Spinal cord (tissue), 10 donors: ENCODE measurements around the gene NFIB. TPM values are rescaled to one million over a fixed set of nuclear protein-coding genes. Genes with fewer than 3 reads are reported as not detected.
A peak's percentile ranks its signal among the peaks of the same experiment; 100 is the strongest.

ENCODE experiments used
- DNase-seq, 6 donors: peaks; one replicate each; pipeline versions ENCODE4 v3.0.0 to v3.0.0-alpha.2; 2013 to 2015; ENCODE audit warnings: low spot score in 6 of 6, low read depth in 4 of 6
- H3K27ac ChIP-seq: one replicate; pipeline ENCODE4 v1.5.1; 2013; ENCODE audit warnings: low read depth, low read length, control low read depth
- H3K27me3 ChIP-seq: one replicate; pipeline ENCODE4 v1.6.1; 2013; ENCODE audit warnings: low read length; ENCODE audit not compliant: control insufficient read depth, insufficient read depth
- H3K36me3 ChIP-seq: one replicate; pipeline ENCODE4 v1.6.1; 2013; ENCODE audit warnings: low read length; ENCODE audit not compliant: control insufficient read depth, insufficient read depth
- H3K4me1 ChIP-seq: one replicate; pipeline ENCODE4 v1.6.1; 2013; ENCODE audit warnings: low read length; ENCODE audit not compliant: control insufficient read depth, insufficient read depth
- H3K4me3 ChIP-seq: one replicate; pipeline ENCODE4 v1.5.1; 2013; ENCODE audit warnings: low read depth, low read length, control low read depth
- H3K9me3 ChIP-seq: one replicate; pipeline ENCODE4 v1.6.1; 2013; ENCODE audit warnings: low read length; ENCODE audit not compliant: control insufficient read depth, insufficient read depth
- WGBS: methylation state at CpG from one replicate; pipeline ENCODE4 v1.1.5; 2013; ENCODE audit warnings: missing lambda C conversion rate; ENCODE audit not compliant: insufficient coverage; 5-methylcytosine and 5-hydroxymethylcytosine counted together
- polyA plus RNA-seq, 2 donors: library from polyadenylated mRNA; unstranded; fragments of 120-200 nt; gene quantifications; one replicate each; pipeline ENCODE4 v1.2.1, GENCODE V29; 2013; ENCODE audit not compliant: insufficient read length in 2 of 2
- total RNA-seq, 2 donors: library from RNA; depleted of rRNA in 1 of 2; stranded (reverse); fragments of 120-200 nt in 1 of 2; fragments of >200 nt in 1 of 2; gene quantifications; one replicate each; pipeline versions ENCODE4 v1.2.3 to v1.2.4, GENCODE V29; 2013 to 2014
- donor health status: healthy.

NFIB gene
- total and polyA plus RNA-seq, 4 donors, result 56.4 to 97.5 (median 90.0) TPM

DNA sequence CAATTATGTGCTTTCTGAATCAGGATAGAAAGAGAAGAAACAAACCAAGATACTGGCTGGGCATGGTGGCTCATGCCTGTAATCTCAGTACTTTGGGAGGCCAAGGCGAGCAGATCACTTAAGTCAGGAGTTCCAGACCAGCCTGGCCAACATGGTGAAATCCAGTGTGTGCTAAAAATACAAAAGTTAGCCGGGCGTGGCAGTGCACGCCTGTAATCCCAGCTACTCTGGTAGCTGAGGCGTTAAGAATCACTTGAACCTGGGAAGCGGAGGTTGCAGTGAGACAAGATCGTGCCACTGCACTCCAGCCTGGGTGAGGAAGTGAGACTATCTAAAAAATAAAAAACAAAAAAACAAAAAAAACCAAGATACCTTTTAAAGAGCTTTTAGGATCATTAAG is 214.2 kb downstream of the NFIB start:
- Histone ChIP-seq H3K36me3 (no peaks in the 10 kb centered on the region), H3K27ac (no peak overlapping the region), H3K4me1 (no peaks in the 10 kb centered on the region), H3K27me3 (no peaks in the 10 kb centered on the region), H3K9me3 (no peaks in the 10 kb centered on the region), H3K4me3 (no peak overlapping the region)
- no peak for DNase-seq
- WGBS, result 97% methylated on average over 4 of the region's 7 CpGs

DNA sequence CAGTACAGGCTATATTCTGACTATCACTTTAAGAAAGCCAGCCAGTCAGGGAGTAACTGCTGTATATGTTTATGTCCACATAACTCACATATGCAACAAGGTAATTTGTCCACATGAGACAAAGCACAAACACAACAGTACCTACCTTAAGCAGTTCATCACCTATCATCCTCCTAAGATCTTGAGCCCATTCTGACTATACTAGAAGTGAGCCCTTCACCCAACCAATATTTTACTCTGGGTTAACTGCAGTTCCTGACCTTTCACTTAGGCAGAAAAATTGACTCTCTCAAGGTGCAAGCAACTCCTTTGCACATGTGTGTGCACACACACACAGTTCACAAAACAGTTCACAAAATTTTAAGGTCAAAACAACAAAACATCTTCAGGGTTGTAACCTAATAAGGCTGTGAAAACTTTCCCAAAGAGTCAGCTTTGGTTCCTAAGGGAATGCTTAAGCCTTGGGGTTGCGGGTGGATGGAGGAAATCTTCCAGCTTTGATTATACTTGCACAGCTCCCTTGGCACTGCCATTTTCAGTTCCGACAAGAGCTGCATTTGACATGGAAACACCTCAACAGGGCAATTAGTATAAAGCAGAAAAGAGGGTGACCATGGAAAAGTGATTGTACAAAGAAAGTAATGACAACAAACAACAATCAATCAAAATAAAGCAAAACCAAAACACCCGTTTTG is 215.3 kb downstream of the NFIB start:
- H3K4me1 ChIP-seq, result no peaks in the 10 kb centered on the region
- no peaks in the 10 kb centered on the region for H3K9me3 ChIP-seq
- no peaks in the 10 kb centered on the region for H3K36me3 ChIP-seq
- peak in 2 of 6 donors; percentile 41 to 43 for DNase-seq
- no peak overlapping the region for H3K4me3 ChIP-seq
- no peak overlapping the region for H3K27ac ChIP-seq
- no peaks in the 10 kb centered on the region for H3K27me3 ChIP-seq
- WGBS, result 26% methylated on average over 2 of the region's 3 CpGs

DNA sequence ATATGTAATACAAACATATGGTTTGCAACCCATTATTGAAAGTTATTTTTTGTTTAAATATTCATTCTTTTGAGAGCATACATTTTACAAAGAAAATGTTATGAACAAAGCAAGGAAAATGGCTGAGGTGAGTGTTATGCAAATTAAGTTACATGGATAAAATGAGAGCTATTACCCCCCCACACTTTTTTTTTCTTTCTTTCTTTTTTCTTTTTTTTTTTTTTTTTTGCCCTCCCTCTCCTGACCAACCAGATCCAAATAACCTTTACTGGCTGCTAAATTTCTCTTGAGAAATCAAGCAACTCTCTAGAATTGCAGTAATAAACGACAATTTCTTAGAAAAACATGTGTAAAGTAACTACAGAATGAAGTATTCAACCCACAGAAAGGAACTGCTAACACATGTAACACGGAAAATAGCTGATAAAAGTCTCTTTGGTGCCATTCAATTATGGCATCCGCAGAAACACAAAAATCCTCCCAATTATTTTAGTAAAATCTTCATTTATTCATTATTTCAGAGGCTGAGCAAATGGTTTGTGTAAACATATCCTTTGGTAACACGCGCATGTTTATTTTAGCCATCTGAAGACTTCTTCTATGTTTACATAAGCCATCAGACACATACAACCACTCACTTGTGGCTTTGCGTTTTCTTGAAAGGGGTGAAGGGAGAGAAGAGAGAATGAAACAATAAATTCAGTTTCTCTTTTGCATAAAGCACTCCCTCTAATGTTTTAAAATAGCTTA is 216.1 kb downstream of the NFIB start:
- Histone ChIP-seq H3K36me3 (no peaks in the 10 kb centered on the region), H3K27ac (peak overlapping the region; percentile 82), H3K27me3 (no peaks in the 10 kb centered on the region), H3K4me3 (no peak overlapping the region), H3K9me3 (no peaks in the 10 kb centered on the region), H3K4me1 (no peaks in the 10 kb centered on the region)
- WGBS, result no CpG with 5 or more reads among the region's 6 CpGs
- DNase-seq, result peak in 1 of 6 donors; percentile 27

DNA sequence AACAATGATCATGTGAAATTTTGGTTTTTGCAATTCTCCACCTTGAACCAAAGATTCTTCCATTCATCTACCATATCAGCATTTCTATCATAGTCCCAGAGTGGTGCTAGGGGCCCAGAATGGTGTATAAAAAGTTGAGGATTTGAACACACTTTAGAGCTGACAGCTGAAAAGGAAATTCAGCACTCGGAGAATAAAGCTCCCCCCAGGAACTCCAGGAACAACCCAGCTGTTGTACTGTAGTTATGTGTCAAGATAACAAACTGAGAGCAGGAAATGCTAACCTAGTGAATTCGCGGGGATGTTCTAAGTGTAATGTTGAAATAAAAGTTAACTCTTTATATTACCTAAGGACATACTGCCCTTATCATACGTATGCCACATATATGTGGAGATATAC is 216.7 kb downstream of the NFIB start:
- no peaks in the 10 kb centered on the region for H3K4me1 ChIP-seq
- no peaks in the 10 kb centered on the region for H3K27me3 ChIP-seq
- peak overlapping the region; percentile 82 for H3K27ac ChIP-seq
- DNase-seq, result peak in 2 of 6 donors; percentile 65 to 69
- no peaks in the 10 kb centered on the region for H3K9me3 ChIP-seq
- H3K4me3 ChIP-seq, result no peak overlapping the region
- H3K36me3 ChIP-seq, result no peaks in the 10 kb centered on the region
- no CpG with 5 or more reads among the region's 4 CpGs for WGBS

DNA sequence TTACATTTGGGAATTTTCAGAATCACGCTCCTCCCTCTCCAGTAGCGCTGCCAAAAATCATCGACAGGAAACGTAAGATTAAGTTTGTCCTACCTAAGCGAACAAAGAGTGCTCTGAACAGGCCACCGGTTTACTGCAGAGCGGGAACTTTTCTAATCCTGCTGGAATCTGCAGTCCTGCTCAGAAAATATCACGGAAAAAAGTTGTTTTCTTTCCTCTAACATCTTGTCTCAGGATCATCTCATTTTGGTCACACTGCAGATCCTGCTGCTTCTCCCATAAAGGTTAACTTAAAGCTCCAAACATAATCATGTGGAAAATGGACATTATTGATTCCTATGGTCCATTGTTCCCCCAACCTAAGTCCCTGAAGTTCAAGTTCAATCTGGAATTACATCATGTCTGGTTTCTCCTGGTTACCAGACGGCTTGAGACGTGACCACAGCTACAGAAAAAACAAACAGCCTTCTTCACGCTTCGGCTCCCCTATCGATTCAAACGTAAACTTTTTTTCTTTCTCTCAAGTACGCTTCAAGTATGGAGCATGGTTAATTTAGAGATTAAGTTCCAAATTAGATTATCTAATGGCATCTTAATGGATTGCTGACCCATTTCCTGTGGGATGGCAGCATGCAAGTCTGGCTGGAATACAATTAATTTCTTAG is 217.6 kb downstream of the NFIB start:
- 10% methylated on average over 8 of the region's 15 CpGs for whole genome bisulfite sequencing
- H3K4me3 ChIP-seq, result peak overlapping the region; percentile 19
- peak in 3 of 6 donors; percentile 35 to 81 (median 78) for DNase-seq

DNA sequence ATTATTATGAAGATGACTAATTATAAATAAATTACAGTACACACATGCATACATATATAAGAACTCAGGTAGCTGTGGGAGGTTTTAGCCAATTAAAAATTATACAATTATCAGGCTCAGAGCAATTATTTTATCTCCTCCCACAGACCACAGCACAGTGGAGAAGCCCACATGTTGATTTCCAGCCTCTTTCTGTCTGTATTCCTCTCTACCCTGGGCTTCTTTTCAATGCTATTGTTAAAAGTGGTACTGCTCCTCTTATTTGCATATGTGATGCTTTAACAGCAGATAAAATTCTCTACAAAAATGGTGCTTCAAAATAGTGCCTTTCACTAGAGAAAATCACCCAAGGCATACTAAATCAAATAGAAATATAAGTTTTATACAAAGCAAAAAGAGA is 218.7 kb downstream of the NFIB start:
- Histone ChIP-seq H3K27ac (peak overlapping the region; percentile 82), H3K4me3 (no peak overlapping the region), H3K36me3 (no peaks in the 10 kb centered on the region), H3K27me3 (no peaks in the 10 kb centered on the region), H3K9me3 (no peaks in the 10 kb centered on the region), H3K4me1 (no peaks in the 10 kb centered on the region)
- peak in 2 of 6 donors; percentile 22 to 50 for DNase-seq

More for the DNA sequence above, 217.6 kb downstream of the NFIB start:
- no peaks in the 10 kb centered on the region for H3K36me3 ChIP-seq
- no peaks in the 10 kb centered on the region for H3K4me1 ChIP-seq
- peak overlapping the region; percentile 82 for H3K27ac ChIP-seq
- no peaks in the 10 kb centered on the region for H3K9me3 ChIP-seq
- no peaks in the 10 kb centered on the region for H3K27me3 ChIP-seq

DNA sequence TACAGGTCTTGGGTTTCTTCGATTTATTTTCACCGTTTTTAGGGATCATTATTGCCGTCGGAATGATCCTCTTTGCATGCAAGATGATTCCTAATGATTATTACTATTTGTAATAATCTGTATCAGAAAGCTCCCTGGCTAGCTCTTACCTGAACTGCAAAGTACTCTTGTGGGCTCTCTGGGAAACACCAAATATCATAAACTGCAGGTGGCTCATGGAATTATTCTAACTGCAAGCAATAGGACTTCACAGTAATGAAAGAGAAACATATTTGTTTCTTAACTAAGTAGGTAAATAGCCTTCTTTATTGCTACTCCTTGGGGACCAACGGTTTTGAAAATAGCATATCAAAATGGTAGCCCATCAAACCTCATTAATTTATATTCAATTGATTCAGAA is 219.4 kb downstream of the NFIB start:
- peak in 1 of 6 donors; percentile 93 for DNase-seq
- Histone ChIP-seq H3K9me3 (no peaks in the 10 kb centered on the region), H3K27me3 (no peaks in the 10 kb centered on the region), H3K36me3 (no peaks in the 10 kb centered on the region), H3K27ac (no peak overlapping the region), H3K4me1 (no peaks in the 10 kb centered on the region), H3K4me3 (no peak overlapping the region)
- no CpG with 5 or more reads among the region's 5 CpGs for WGBS

DNA sequence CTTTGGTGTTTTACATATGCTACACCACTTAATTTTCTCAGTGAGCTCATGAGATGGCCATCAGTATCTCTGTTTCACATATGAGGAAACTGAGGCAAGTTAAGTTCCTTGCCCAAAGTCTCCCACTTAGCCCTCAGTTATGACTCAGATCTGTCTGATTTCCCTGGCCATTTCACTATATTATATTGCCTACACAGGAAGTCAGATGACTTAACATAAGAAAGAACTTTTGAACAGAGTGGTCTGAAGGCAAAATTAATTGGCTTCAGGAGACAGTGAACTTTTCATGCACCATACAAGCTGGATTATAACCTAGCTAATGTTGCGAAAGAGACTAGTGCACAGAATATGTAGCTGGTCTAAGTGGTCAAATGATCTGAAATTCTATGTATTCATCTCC is 221.6 kb downstream of the NFIB start:
- no peak for DNase-seq
- WGBS, result no CpG with 5 or more reads among the region's 1 CpG
- H3K27ac ChIP-seq, result no peak overlapping the region
- no peaks in the 10 kb centered on the region for H3K4me1 ChIP-seq
- no peak overlapping the region for H3K4me3 ChIP-seq
- H3K9me3 ChIP-seq, result no peaks in the 10 kb centered on the region
- H3K36me3 ChIP-seq, result no peaks in the 10 kb centered on the region
- H3K27me3 ChIP-seq, result no peaks in the 10 kb centered on the region

DNA sequence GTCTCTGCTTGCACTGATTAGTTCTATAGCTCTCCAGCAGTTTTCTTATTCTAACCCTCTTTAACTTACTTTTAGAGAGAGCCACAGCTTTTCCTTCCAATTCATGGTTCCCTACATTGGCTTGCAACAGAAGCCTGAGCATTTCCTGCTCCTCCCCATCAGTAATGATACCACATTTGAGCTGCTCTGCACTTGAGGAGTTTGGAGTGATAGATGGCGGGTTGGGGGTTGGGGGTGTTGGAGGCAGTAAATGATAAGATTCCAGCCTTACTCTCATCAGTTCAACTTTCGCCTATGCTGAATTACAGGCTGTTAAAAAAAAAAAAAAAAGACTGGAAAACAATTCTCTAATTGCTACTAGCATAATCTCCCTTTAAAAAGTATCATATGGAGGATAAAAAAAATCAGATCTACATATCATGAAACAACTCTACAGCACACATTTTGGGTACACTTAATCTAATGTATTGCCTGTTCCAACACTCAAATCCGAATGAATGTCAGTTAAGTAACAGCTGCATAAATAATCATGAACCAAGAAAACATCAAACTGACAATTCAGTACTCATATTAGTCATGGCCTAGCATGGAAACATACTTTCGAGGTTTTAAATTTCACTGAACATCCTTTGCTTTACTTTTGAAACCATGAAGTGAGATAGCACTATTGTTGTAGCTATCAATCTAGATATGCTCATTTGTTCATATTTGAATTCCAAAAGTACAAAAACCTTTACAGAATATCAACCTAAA is 224.7 kb downstream of the NFIB start:
- DNase-seq, result no peak
- 83% methylated on average over 1 of the region's 4 CpGs for WGBS
- no peaks in the 10 kb centered on the region for H3K4me1 ChIP-seq
- no peak overlapping the region for H3K4me3 ChIP-seq
- H3K27me3 ChIP-seq, result no peaks in the 10 kb centered on the region
- H3K36me3 ChIP-seq, result no peaks in the 10 kb centered on the region
- no peaks in the 10 kb centered on the region for H3K9me3 ChIP-seq
- no peak overlapping the region for H3K27ac ChIP-seq
